A673 (cell line): Measurements from ENCODE around the gene SLC25A11. TPM values are rescaled to one million over a fixed set of nuclear protein-coding genes. Genes with fewer than 3 reads are reported as not detected.

Experiments used
- BruUV-seq: library from RNA; stranded (reverse); fragments of 400-500 nt; replicated peaks from 2 replicates; lab custom pipeline; 2021; lab: Mats Ljungman, UMichigan
- CTCF ChIA-PET: fragments of 300-600 bp; sonication (Branson Sonifier 250); formaldehyde crosslinking; loops from one replicate; lab custom pipeline; 2022; ENCODE audit warnings: antibody characterized with exemption; lab: Charles Lee
- POLR2A ChIA-PET: fragments of 300-600 bp; sonication (Branson Sonifier 250); formaldehyde crosslinking; loops from one replicate; lab custom pipeline; 2022; ENCODE audit warnings: antibody characterized with exemption; ENCODE audit not compliant: low non-redundant PET; lab: Charles Lee
- DNase-seq: peaks from one replicate; pipeline ENCODE4 v3.0.0-alpha.2; 2015; ENCODE audit warnings: low spot score
- H3K27ac ChIP-seq: fragments of 200-600 bp; sonication (generic); 2 replicates; pipeline ENCODE4 v1.5.1; 2016; ENCODE audit warnings: mixed run types, low read depth, mild to moderate bottlenecking, mixed read lengths, antibody characterized with exemption, low read length; ENCODE audit not compliant: poor library complexity, severe bottlenecking
- H3K27me3 ChIP-seq: fragments of 200-600 bp; sonication (generic); replicated peaks from 2 replicates; pipeline ENCODE4 v1.6.1; 2017; ENCODE audit warnings: mixed run types, low read depth, mild to moderate bottlenecking, mixed read lengths, antibody characterized with exemption, low read length; ENCODE audit not compliant: insufficient read depth, poor library complexity
- H3K36me3 ChIP-seq: fragments of 200-600 bp; sonication (generic); 2 replicates; pipeline ENCODE4 v1.6.1; 2016; ENCODE audit warnings: mixed run types, mild to moderate bottlenecking, mixed read lengths, antibody characterized with exemption, low read length; ENCODE audit not compliant: insufficient read depth, poor library complexity, severe bottlenecking
- H3K4me1 ChIP-seq: fragments of 200-600 bp; sonication (generic); 2 replicates; pipeline ENCODE4 v1.6.1; 2017; ENCODE audit warnings: mixed run types, mild to moderate bottlenecking, mixed read lengths, antibody characterized with exemption, low read length; ENCODE audit not compliant: insufficient read depth, poor library complexity, severe bottlenecking
- H3K4me3 ChIP-seq: fragments of 200-600 bp; sonication (generic); 2 replicates; pipeline ENCODE4 v1.5.1; 2016; ENCODE audit warnings: low read depth, mixed run types, mild to moderate bottlenecking, mixed read lengths, low read length; ENCODE audit not compliant: poor library complexity, severe bottlenecking
- H3K9me3 ChIP-seq: fragments of 200-600 bp; sonication (generic); 2 replicates; pipeline ENCODE4 v1.6.1; 2016; ENCODE audit warnings: mixed run types, low read depth, mild to moderate bottlenecking, mixed read lengths, antibody characterized with exemption, low read length; ENCODE audit not compliant: poor library complexity, severe bottlenecking
- EZH2 ChIP-seq: fragments of 200-600 bp; sonication (generic); IDR thresholded peaks from 2 replicates; pipeline ENCODE4 v1.6.1; 2017; ENCODE audit warnings: borderline replicate concordance, low read depth, mild to moderate bottlenecking, mixed read lengths, antibody characterized with exemption, low read length; ENCODE audit not compliant: poor library complexity, severe bottlenecking
- intact Hi-C: fragments of 100-400 bp; cut with micrococcal nuclease; formaldehyde crosslinking; loops from one replicate; pipeline ENCODE4 v1.10.0; 2022; ENCODE audit not compliant: unreplicated experiment
- total RNA-seq: library from RNA; stranded (reverse); gene quantifications from 2 replicates; pipeline ENCODE4 v1.2.3, GENCODE V29; 2021
- TF ChIP-seq, protein P1 (sequence below): fragments of 300-800, 200-600 bp; sonication (generic); conservative IDR thresholded peaks from 2 replicates; pipeline ENCODE4 v1.5.1; 2017; ENCODE audit warnings: low read depth, mild to moderate bottlenecking, antibody characterized with exemption, low read length, moderate library complexity, mixed read lengths

The SLC25A11 gene
- total RNA-seq, 1 experiment from 2014 or later: 113 TPM

DNA sequence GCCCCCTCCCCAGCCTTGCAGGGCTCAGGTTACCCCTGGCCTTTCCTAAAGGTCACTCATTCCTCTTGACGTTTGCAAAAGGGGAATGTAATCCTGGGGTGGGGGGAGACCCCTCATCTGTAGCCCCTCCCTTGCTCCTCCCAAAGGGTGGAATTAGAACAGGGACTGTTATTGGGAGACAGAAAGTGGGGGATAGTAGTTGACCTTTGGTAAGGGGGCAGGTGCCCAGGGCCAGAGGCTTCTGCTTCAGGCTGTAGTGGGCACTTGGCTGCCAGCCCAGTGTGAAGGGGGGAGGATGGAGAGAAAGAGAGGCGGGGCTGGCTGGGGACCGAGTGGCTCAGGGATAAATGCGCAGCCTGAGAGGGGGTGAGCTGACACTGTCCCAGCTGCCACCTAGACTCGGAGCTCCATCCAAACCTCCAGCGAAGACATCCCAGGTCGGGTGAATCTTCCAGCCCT lies 10.9 kb upstream of the SLC25A11 start, which contains the start of gene ENO3:
TSS of gene ENO3 (plus strand) at position 374 of the 459 bp plus-strand sequence. CDS start 711 bp downstream, outside the sequence.
- DNase-seq: no peak
- Histone ChIP-seq H3K27ac (peak within 1 kb of the TSS; percentile 99), H3K4me3 (peak within 1 kb of the TSS; percentile 100), H3K27me3 (no peaks in the 10 kb centered on the region), H3K9me3 (no peaks in the 10 kb centered on the region), H3K4me1 (peaks cover 20% of the 10 kb centered on the region), H3K36me3 (peaks cover 13% of the 10 kb centered on the region)
- intact Hi-C loops: no loop called here
- no TSS peak for BruUV-seq
- ChIA-PET POLR2A (no interaction called here), CTCF (no interaction called here)
- TF ChIP-seq EZH2: no peak
- TF ChIP-seq, protein P1, sequence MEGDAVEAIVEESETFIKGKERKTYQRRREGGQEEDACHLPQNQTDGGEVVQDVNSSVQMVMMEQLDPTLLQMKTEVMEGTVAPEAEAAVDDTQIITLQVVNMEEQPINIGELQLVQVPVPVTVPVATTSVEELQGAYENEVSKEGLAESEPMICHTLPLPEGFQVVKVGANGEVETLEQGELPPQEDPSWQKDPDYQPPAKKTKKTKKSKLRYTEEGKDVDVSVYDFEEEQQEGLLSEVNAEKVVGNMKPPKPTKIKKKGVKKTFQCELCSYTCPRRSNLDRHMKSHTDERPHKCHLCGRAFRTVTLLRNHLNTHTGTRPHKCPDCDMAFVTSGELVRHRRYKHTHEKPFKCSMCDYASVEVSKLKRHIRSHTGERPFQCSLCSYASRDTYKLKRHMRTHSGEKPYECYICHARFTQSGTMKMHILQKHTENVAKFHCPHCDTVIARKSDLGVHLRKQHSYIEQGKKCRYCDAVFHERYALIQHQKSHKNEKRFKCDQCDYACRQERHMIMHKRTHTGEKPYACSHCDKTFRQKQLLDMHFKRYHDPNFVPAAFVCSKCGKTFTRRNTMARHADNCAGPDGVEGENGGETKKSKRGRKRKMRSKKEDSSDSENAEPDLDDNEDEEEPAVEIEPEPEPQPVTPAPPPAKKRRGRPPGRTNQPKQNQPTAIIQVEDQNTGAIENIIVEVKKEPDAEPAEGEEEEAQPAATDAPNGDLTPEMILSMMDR: no peak

DNA sequence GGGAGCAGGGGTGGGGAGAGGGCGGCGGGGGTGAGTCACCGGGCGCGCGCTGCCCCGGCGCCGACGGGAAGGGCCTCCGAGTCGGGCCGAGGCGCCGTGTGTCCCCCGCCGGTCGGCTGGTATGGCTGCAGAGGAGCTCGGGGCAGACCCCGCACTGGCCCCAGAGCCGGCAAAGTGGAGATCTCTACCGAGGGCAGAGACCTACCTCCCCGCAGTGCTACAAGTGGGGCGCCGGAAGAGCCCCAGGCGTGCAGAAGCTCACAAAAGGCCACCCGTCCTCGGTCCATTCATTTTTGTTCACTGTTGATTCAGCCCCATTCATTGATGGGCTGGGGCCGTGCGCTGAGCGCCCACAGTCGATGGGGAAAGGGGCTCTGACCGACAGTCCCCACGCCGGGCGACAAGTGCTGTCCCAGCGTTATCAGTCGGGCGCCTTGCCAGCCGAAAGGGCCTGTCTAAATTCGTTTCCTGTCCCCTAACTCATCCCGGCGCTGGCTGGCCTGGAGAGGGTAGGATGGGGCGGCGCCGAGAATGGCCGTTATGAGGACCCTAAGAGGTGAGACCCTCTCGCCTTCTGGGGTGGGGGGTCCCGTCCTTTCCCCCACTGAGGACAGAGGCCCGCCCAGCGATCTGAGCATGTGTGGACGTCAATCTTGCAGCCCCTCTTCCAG lies 10.4 kb upstream of the SLC25A11 start:
- BruUV-seq: no TSS peak
- H3K27ac ChIP-seq: peak overlapping the region; percentile 99
- peaks cover 18% of the 10 kb centered on the region for H3K36me3 ChIP-seq
- ChIA-PET POLR2A (no interaction called here), CTCF (no interaction called here)
- H3K4me3 ChIP-seq: peak overlapping the region; percentile 100
- DNase-seq: no peak
- no peak for TF ChIP-seq EZH2
- TF ChIP-seq, protein P1: no peak
- no peaks in the 10 kb centered on the region for H3K27me3 ChIP-seq
- peaks cover 25% of the 10 kb centered on the region for H3K4me1 ChIP-seq
- intact Hi-C loops: no loop called here
- no peaks in the 10 kb centered on the region for H3K9me3 ChIP-seq

DNA sequence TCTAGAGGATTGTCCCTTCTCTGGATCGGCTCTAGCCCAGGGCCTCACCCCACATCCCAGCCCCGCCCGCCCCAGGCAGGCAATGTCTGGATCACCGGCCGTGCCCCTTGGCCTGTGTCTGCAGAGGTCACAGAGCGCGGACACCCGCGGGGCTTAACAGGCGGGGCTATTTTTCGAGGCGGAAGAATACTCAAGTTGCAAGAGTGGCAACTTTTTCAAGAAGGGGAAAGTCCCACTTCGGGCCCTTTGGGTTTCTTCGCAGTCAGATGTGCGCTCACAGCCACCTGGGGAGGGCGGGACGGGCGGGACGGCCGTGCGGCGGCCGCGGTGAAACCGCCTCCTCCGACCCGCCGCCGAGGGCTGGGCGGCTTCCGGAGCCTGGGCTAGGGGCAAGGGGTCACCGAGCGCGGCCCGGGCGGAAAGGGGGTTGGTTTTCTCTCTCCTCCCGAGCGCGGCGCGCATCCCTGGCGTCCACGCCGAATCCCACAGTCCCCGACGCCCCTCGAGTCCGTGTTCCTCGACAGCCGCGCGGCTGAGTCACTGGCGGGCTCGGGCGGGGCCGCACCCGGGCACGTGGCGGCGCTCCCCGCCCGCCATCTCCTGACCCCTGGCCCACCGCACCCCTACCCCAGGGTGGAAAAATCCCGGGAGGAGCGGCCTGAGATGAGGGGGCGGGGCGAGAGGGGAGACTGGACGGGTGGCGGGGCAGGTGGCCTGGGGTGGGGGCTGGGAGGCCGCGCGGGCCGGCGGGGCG lies 9.7 kb upstream of the SLC25A11 start:
- no TSS peak for BruUV-seq

More for the DNA sequence above, 9.7 kb upstream of the SLC25A11 start:
- DNase-seq: peak; percentile 67
- Histone ChIP-seq H3K4me1 (peaks cover 33% of the 10 kb centered on the region), H3K9me3 (no peaks in the 10 kb centered on the region), H3K36me3 (peaks cover 26% of the 10 kb centered on the region), H3K27ac (peak overlapping the region; percentile 99), H3K4me3 (peak overlapping the region; percentile 100), H3K27me3 (no peaks in the 10 kb centered on the region)
- CTCF ChIA-PET: no interaction called here
- intact Hi-C loops: loop anchor here (2.0 kb wide), 1 partner anchor 17 kb away; the partner anchor contains the start of gene SPAG7
- TF ChIP-seq, protein P1: no peak
- no peak for TF ChIP-seq EZH2
- POLR2A ChIA-PET: no interaction called here
